ENCODE data around the gene MYEF2. TPM values are rescaled to one million over a fixed set of nuclear protein-coding genes. Genes with fewer than 3 reads are reported as not detected.
A peak's percentile ranks its signal among the peaks of the same experiment; 100 is the strongest.

The MYEF2 gene
- total RNA-seq, 1 experiment from 2014 or later, result 111 TPM

DNA sequence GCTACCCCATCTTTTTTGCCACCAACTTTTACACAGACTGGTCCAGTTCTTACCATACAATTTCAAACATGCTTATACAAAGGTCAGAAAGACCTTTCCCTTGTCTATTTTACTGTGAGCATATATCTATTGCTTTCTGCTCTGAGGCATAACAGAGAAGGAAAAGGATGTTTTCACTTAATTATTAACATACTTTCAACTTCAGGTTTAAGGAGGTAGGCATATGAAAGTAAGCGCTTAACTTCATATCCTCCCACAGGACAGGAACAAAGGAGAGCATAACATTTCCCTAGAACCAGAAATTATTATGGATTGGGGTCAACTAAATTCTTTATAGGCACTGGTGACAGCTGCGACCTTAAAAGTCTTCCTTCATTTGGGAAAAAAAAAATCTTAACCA is 1.1 kb downstream of the MYEF2 start (continued):
- no peak for TF ChIP-seq ZNF138 (CRISPR knock-in tag; conservative IDR thresholded peaks at IDR 0.05)
- TF ChIP-seq, protein P1, sequence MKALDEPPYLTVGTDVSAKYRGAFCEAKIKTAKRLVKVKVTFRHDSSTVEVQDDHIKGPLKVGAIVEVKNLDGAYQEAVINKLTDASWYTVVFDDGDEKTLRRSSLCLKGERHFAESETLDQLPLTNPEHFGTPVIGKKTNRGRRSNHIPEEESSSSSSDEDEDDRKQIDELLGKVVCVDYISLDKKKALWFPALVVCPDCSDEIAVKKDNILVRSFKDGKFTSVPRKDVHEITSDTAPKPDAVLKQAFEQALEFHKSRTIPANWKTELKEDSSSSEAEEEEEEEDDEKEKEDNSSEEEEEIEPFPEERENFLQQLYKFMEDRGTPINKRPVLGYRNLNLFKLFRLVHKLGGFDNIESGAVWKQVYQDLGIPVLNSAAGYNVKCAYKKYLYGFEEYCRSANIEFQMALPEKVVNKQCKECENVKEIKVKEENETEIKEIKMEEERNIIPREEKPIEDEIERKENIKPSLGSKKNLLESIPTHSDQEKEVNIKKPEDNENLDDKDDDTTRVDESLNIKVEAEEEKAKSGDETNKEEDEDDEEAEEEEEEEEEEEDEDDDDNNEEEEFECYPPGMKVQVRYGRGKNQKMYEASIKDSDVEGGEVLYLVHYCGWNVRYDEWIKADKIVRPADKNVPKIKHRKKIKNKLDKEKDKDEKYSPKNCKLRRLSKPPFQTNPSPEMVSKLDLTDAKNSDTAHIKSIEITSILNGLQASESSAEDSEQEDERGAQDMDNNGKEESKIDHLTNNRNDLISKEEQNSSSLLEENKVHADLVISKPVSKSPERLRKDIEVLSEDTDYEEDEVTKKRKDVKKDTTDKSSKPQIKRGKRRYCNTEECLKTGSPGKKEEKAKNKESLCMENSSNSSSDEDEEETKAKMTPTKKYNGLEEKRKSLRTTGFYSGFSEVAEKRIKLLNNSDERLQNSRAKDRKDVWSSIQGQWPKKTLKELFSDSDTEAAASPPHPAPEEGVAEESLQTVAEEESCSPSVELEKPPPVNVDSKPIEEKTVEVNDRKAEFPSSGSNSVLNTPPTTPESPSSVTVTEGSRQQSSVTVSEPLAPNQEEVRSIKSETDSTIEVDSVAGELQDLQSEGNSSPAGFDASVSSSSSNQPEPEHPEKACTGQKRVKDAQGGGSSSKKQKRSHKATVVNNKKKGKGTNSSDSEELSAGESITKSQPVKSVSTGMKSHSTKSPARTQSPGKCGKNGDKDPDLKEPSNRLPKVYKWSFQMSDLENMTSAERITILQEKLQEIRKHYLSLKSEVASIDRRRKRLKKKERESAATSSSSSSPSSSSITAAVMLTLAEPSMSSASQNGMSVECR (CRISPR knock-in tag; IDR thresholded peaks at IDR 0.05; ENCODE audit: borderline replicate concordance), result no peak

DNA sequence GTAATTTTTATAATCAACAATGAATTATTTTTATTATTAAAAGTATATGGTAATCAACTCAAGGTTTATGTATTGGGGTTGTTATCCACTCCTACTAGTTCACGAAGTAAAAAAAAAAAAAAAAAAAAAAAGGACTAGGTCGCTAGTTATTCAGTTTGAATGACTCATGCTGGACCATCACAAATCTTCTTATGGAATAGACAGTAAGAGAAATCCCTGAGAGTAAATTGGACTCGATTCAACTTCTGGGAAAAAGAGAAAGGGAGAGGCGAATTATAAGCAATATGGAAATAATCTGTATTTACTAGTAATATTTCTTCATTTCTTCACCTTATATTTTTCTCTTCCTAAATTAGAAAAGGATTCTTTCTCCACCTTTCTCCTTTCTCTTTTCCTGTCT is 2.0 kb downstream of the MYEF2 start:
- Mint-ChIP-seq H3K27me3 (ENCODE audit: low read depth) (no peaks in the 10 kb centered on the region), H3K27ac (no peak overlapping the region), H3K9me3 (no peaks in the 10 kb centered on the region), H3K4me1 (peaks cover 79% of the 10 kb centered on the region), H3K4me3 (peak overlapping the region; percentile 92), H3K36me3 (no peaks in the 10 kb centered on the region)
- ChIA-PET CTCF (no interaction called here), POLR2A (no interaction called here)
- DNase-seq (ENCODE audit: low spot score) (no peak), ATAC-seq (no peak)
- TF ChIP-seq, protein P2, sequence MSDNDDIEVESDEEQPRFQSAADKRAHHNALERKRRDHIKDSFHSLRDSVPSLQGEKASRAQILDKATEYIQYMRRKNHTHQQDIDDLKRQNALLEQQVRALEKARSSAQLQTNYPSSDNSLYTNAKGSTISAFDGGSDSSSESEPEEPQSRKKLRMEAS (CRISPR knock-in tag; IDR thresholded peaks at IDR 0.05), result no peak
- TF ChIP-seq AFF4 (CRISPR knock-in tag; IDR thresholded peaks at IDR 0.05; ENCODE audit: borderline replicate concordance), result no peak
- no peak for TF ChIP-seq SMAD4 (CRISPR knock-in tag; IDR thresholded peaks at IDR 0.05)
- no peak for TF ChIP-seq ELF4 (CRISPR knock-in tag; IDR thresholded peaks at IDR 0.05; ENCODE audit: low read depth)
- no peak for TF ChIP-seq HMGA2 (CRISPR knock-in tag; IDR thresholded peaks at IDR 0.05)
- TF ChIP-seq IRF1 (CRISPR knock-in tag; IDR thresholded peaks at IDR 0.05), result no peak
- no peak for TF ChIP-seq ZNF121 (CRISPR knock-in tag; IDR thresholded peaks at IDR 0.05)
- TF ChIP-seq TP53 (CRISPR knock-in tag; IDR thresholded peaks at IDR 0.05), result no peak
- TF ChIP-seq FOXK1 (CRISPR knock-in tag; IDR thresholded peaks at IDR 0.05), result no peak
- no peak for TF ChIP-seq ETV6 (CRISPR knock-in tag; IDR thresholded peaks at IDR 0.05)
- no peak for TF ChIP-seq TEAD4 (CRISPR knock-in tag; IDR thresholded peaks at IDR 0.05)

DNA sequence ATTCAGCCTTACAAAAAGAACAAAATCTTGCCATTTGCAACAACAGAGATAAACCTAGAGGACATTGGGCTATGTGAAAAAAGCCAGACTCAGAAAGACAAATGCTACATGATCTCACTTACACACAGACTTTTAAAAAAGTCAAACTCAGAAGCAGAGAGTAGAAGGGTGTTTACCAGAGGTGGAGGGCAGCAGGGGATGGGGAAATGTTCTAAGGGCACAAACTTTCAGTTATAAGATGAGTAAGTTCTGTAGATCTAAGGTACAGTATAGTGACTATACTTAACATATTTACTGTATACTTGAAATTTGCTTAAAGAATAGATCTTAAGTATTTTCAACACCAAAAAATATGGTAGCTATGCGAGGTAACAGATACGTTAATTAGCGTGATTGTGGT is 3.0 kb downstream of the MYEF2 start:
- H3K9me3 Mint-ChIP-seq, result no peaks in the 10 kb centered on the region
- ATAC-seq, result no peak
- DNase-seq (ENCODE audit: low spot score), result no peak
- peaks cover 78% of the 10 kb centered on the region for H3K4me1 Mint-ChIP-seq
- ChIA-PET POLR2A (no interaction called here), CTCF (no interaction called here)
- no peaks in the 10 kb centered on the region for H3K36me3 Mint-ChIP-seq
- H3K27ac Mint-ChIP-seq, result peak overlapping the region; percentile 19; the same call in 1 of the 2 replicates
- no peak overlapping the region for H3K4me3 Mint-ChIP-seq
- no peaks in the 10 kb centered on the region for H3K27me3 Mint-ChIP-seq (ENCODE audit: low read depth)
- TF ChIP-seq E2F5 (CRISPR knock-in tag; IDR thresholded peaks at IDR 0.05), result no peak
- TF ChIP-seq, protein P3, sequence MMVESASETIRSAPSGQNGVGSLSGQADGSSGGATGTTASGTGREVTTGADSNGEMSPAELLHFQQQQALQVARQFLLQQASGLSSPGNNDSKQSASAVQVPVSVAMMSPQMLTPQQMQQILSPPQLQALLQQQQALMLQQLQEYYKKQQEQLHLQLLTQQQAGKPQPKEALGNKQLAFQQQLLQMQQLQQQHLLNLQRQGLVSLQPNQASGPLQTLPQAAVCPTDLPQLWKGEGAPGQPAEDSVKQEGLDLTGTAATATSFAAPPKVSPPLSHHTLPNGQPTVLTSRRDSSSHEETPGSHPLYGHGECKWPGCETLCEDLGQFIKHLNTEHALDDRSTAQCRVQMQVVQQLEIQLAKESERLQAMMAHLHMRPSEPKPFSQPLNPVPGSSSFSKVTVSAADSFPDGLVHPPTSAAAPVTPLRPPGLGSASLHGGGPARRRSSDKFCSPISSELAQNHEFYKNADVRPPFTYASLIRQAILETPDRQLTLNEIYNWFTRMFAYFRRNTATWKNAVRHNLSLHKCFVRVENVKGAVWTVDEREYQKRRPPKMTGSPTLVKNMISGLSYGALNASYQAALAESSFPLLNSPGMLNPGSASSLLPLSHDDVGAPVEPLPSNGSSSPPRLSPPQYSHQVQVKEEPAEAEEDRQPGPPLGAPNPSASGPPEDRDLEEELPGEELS (CRISPR knock-in tag; IDR thresholded peaks at IDR 0.05), result no peak
- no peak for TF ChIP-seq MLX (CRISPR knock-in tag; IDR thresholded peaks at IDR 0.05)
- TF ChIP-seq, protein P4, sequence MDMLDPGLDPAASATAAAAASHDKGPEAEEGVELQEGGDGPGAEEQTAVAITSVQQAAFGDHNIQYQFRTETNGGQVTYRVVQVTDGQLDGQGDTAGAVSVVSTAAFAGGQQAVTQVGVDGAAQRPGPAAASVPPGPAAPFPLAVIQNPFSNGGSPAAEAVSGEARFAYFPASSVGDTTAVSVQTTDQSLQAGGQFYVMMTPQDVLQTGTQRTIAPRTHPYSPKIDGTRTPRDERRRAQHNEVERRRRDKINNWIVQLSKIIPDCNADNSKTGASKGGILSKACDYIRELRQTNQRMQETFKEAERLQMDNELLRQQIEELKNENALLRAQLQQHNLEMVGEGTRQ (CRISPR knock-in tag; IDR thresholded peaks at IDR 0.05), result no peak
- TF ChIP-seq TCF7 (CRISPR knock-in tag; IDR thresholded peaks at IDR 0.05; ENCODE audit: low read depth), result no peak
- TF ChIP-seq RORB (CRISPR knock-in tag; IDR thresholded peaks at IDR 0.05), result no peak

Measured in WTC11 (cell line).